Measurements from ENCODE around the gene NRSN2. TPM values are rescaled to one million over a fixed set of nuclear protein-coding genes. Genes with fewer than 3 reads are reported as not detected.
"Not testable (repeated sequence)": the region's sequence is repeated elsewhere in the genome, so short reads cannot be mapped to it uniquely, and the experiment has no call there.

The NRSN2 gene
- polyA plus RNA-seq, 10 donors: 23.9 to 31.9 (median 26.6) TPM

DNA sequence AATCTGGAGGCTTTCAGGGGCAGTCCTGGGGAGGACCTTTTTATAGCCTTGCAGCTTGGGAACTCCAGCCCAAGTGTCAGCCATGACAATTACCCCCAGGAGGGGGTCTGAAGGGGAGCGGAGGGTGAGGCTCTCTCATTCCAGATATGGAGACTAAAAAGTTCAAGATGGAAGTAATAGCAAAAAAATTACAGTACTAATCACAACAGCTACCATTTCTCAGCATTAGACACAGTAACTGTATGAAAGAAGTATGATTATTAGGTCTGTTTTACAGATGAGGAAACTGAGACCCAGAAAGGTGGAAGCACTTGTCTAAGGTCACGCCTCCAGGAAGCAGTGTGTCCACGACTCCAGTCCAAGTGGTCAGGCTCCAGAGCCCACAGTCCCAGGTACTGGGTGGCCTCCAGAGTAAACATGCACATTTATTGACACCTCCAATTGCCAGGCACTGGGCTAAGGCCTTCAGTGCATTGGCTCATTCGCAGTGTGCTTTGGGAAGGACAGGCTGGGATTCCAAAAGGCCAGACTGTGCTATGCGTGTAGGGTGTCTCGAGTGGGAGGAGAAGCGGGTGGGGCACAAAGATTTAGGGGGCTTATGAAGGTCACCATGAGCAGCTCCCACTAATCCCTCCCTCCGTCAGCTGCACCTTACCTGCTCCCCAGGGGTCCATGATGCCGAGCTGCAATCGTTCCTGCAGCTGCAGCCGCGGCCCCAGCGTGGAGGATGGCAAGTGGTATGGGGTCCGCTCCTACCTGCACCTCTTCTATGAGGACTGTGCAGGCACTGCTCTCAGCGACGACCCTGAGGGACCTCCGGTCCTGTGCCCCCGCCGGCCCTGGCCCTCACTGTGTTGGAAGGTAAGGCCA lies 2.3 kb downstream of the NRSN2 start:
- DNase-seq: no peak

DNA sequence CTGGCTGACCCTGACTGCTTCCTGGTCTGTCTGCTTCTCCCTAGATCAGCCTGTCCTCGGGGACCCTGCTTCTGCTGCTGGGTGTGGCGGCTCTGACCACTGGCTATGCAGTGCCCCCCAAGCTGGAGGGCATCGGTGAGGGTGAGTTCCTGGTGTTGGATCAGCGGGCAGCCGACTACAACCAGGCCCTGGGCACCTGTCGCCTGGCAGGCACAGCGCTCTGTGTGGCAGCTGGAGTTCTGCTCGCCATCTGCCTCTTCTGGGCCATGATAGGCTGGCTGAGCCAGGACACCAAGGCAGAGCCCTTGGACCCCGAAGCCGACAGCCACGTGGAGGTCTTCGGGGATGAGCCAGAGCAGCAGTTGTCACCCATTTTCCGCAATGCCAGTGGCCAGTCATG lies 6.3 kb downstream of the NRSN2 start:
- no peak for DNase-seq

DNA sequence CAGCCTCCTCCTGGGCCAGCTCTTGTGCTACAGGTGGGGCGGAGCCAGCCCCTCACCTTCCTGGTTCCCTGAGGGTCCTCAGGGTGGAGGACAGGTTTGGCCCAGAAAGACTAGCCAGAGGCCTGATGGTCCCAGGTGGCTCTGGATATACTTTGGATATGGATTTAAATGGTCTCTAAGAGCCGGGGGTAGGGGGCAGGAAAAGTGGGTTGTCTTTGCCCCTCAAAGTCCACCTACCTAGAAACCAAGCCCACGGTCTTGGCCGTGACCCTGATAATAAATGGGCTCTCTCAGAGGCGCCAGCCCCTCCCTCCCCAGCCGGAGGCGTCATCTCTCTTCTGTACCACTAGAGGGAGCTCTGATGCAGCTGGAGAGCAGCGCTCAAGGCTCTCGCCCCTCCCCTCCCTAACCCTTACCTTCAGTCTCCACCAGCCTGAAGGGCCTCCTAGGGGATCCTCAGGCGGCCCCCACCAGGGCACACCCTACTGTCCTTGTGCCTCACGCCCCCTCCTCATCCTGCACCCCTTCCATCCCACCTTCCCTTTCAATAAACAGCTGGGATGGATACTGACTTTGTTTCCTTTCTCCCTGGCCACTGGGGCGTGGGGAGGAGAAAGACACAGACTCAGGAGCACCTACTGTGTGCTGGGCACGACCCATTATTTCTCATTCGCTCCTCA lies 7.5 kb downstream of the NRSN2 start:
- DNase-seq: peak; percentile 72 to 89 (median 85)

DNA sequence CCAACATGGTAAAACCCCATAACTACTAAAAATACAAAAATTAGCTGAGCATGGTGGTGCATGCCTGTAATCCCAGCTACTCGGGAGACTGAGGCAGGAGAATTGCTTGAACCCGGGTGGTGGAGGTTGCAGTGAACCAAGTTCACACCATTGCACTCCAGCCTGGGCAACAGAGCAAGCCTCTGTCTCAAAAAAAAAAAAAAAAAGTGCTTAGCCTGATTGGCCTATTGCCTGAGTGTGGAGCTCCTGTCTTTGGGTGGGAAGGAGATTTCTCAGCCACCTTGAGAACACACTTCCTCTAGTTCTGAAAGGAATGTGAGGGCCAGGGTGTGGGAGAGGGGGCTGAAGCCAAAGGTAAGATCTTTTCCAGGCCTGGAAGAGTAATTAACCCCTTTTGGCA lies 9.2 kb downstream of the NRSN2 start:
- DNase-seq: not testable (repeated sequence)

DNA sequence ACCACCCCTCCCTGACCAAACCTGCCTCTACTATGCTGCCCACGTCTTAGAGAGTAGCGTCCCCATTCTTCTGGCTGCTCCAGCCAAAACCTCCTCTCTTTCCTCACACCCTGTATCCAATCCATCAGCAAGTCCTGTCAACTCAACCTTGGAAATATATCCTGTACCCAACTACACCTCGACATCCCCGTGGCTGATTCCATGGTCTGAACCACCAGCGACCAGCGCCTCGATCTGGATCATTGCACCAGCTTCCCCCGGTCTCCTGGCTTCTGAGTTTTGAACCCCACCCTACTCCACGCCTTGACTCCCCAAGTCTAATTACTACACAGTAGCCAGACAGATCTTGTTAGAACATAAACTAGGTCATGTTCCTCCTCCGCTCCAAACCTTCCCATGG lies 9.8 kb downstream of the NRSN2 start:
- no peak for DNase-seq

DNA sequence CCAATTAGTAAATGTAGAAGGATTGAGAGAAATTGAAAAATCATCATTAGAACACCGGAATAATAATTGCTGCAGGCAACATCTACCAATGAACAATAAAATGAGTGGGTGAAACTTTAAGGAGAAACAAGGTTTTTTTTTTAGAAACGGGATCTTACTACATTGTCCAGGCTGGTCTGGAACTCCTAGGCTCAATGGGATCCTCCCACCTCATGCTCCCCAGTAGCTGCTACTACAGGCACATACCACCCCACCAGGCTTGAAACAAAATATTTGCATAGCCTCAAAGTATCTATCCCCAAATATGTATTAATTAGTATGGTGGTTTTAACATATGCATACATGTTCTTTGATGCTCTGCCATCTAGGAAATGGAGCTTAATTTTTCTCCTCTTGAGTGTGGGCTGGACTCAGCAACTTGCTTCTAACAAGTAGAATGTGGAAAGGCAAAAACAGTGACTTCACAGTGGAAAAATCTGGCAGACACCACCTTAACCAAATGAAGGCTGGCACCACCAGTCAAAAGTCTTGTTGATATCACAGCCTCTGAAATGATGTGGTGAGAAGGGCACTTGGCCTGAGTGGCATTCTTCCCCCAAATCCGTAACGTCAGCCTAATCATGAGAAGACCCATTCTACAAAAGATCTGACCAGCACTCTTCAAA lies 12.1 kb downstream of the NRSN2 start:
- no peak for DNase-seq

DNA sequence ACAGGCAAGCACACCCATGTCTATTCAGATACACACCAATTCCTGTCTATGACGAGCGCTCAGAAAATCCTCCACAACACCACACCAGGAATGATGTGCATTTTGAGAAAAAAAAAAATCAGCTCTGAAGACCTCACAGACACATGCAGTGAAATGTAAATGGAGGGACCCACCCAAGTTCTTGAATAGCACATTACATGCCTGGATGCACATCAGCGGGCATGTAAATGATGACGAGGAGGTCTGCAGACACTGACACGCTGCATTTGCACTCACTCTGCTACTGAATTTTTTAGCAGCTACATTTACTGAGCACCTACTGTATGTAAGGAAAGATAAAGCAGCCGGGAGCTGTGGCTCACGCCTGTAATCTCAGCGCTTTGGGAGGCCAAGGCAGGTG lies 14.7 kb downstream of the NRSN2 start:
- DNase-seq: no peak

DNA sequence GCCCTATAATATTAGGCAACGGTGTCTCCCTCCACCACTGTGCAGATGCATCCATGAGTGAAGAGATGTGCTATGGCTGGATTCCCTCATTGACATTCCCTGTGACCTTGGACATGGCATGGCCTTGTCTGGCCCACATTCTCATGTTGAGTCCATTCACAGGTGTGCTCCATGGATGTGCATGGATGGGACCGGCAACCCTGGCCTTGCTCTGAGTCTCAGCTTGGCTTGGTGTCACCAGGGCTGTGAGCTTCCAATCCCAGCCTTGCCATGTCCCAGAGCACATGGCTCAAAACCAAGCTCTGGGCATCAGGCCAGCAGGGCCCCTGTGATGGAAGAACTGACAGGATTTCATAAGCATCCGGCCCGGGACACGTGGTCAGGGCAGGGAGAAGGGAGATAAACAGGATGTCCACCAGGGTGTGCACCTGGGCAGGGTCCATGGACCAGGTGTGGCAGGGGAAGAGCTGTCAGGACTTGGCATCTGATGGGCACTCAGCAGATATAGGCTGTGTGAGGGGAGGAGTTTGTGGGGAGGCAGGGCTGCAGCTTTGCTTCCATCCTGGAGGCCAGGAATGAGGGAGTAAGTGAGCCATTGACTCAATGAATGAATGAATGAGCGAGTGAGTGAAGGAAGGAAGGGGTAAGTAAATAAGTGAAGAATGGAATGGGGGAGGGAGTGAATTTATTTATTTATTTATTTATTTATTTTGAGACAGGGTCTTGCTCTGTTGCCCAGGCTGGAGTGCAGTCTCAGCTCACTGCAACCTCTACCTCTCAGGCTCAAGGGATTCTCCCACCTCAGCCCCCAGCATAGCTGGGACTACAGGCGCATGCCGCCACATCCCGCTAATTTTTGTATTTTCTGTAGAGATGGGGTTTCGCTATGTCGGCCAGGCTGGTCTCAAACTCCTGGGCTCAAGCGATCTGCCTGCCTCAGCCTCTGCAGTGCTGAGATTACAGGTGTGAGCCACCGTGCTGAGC lies 15.7 kb downstream of the NRSN2 start:
- DNase-seq: peak in 1 of 3 donors; percentile 67

DNA sequence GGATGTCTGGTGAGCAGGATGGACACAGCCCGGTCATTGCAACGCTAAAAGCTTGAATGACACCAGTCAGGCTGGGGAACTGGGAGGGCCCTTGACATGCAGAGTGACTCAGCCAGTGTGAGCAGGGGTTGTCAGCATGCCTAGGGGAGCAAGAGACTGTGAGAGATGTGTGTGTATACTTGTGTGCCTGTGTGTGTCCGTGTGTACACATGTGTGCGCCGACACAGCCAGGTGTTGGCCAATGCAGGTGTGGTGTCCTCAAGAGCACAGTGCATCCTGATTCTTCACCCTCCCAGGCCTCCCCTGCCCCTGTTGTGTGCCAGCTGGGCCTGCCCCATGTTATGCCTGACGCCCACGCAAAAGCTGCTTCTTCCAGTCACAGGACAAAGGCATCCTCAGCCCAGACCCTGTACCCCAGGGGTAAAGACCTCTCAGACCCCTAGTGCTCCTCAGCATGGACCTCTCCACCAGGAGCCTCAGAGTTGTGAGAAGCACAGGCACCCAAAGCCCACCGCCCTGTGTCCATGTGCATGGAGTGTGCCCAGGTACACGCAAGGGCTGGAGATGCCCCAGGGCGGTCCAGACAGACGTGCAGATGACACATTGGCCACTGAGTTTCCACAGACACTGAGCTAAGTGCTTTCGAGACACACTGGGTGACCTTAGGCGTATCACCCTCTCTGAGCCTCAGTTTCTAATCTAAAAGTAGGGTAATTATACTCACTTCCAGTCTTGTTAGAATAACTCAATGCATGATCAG lies 16.6 kb downstream of the NRSN2 start:
- no peak for DNase-seq

DNA sequence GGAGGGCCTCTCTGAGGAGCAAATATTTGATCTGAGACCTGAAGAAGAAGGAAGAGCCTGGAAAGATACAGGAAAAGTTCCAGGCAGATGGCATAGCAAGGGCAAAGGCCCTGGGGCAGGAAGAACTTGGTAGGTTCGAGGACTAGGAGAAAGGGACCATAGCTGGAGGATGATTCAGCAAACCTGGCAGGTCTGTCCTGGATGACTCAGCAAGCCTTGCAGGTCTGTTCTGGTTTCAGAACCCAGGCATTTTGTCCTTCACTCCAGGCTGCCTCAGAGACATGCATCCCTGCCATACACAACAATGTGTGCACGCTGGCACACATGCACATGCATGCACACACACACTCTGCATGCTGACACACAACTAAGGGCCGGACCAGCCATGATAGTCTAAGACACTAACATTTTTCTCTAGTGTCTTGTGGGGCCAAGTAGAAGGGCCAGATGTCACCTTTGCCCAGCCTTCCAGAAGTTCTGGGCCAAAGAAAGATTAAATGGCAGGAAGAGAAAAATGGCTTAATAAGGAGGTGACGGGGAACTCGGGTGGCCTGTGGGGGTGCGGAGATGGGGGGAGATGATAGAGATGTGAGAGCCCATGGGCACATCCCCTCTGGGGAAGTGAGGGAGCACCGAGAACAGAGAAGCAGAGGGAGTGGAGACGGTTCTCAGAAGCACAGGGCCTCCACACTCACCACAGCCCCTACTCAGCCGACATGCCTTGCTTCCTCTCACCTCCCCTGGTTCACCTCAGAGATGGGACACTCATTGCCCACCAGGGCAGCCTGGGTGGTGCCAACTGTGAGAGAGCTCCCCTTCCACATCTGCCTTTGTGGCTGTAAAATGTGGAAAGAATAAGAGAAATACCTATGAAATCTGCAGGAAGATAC lies 18.2 kb downstream of the NRSN2 start:
- DNase-seq: no peak

DNA sequence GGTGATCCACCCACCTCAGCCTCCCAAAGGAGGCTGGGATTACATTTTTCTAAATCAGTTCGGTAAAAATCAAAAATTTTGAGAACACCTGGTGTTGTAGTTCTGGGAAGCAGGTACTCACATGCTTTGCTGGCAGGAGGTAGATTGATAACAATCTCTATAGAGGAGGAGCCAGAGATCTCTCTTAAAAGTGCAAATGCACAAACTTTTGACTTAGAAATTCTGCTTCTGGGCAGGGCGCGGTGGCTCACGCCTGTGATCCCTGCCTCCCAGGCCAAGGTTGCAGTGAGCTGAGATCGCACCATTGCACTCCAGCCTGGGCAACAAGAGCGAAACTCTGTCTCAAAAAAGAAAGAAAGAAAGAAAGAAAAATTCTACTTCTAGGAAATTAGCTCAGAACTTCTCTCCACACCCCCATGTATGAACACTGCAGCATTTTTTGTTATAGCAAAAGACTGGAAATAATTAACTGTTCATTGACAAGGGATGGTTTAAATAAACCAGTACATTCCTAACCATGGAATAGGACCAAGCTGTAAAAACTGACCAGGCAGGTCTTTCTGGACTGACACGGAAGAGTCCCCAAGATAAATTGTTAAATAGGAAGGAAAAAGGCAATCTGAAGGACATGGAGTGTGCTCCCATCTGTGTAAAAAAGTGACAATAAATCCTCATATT lies 19.3 kb downstream of the NRSN2 start:
- no peak for DNase-seq

DNA sequence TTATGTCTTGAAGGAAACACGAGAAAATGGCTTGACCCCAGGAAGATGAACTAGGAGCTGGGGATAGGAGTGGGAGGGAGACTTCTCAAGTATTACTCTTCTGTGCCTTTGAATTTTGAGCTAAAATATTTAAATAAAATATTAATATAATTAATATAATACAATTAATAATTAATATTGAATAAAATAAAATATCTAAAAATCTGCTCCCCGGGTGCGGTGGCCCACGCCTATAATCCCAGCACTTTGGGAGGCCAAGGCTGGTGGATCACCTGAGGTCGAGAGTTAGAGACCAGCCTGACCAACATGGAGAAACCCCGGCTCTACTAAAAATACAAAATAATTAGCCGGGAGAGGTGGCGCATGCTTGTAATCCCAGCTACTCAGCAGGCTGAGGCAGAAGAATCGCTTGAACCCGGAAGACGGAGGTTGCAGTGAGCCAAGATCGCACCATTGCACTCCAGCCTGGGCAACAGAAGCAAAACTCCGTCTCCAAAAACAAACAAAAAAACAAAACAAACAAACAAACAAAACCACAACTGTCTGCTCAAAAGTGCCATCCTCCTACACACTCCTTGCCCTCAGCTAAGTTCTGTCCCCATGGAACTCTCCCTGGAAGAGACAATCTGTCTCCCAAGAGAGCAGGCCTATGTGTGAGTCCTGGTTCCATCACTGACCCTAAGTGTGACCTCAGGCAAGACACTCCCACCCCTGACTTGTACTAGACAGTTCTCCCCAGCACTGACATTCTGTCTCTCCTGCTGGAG lies 20.0 kb downstream of the NRSN2 start:
- no peak for DNase-seq

DNA sequence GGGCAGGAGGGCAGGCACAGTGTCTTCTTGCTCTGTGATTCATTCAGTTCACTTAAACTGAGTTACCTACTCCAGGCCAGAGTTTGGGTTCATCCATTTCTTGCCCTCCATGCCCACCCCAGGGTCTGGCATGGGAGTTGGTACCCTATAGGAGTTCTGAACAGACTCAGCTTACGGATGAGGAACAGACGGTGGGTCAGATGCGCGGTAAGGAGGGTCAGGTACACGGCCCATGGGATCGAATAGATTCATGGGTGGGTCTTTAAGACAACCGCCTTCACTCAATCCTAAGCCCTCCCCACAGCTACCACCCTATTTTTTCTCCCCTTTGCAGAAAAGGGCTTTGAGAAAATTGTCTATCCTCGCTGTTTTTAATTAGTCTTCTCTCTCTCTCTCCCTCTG lies 20.6 kb downstream of the NRSN2 start:
- no peak for DNase-seq

DNA sequence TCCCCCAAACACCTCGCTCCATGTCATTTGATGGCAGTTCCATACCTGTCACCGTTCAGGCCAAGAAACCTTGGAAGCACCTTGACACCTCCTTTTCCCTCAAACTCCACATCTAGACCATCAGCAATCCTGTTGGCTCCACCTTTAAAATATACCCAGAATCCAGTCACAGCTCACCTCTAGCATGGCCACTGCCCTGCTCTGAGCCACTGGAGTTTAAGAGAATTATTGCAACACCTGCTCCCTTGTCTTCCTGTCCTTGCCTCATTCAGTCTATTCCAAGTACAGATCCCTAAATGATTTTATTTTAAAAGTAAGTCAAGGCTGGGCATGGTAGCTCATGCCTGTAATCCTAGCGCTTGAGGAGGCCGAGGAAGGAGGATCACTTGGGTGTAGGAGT lies 22.0 kb downstream of the NRSN2 start:
- DNase-seq: no peak

DNA sequence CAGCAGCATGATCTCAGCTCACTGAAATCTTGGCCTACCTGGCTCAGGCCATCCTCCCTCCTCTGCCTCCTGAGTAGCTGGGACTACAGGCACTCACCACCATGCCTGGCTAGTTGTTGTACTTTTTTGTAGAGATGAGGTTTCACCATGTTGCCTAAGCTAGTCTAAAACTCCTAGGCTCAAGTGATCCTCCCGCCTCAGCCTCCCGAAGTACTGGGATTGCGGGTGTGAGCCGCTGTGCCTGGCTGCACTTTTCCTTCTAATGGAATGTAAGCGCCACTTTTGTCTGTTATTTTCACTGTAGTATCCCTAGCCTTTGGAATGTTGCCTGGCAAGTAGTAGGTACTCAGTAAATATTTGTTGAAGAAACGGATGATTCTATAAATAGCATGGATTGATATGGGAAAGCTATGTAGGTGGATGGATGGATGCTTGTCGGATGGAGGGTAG lies 23.3 kb downstream of the NRSN2 start:
- no peak for DNase-seq

DNA sequence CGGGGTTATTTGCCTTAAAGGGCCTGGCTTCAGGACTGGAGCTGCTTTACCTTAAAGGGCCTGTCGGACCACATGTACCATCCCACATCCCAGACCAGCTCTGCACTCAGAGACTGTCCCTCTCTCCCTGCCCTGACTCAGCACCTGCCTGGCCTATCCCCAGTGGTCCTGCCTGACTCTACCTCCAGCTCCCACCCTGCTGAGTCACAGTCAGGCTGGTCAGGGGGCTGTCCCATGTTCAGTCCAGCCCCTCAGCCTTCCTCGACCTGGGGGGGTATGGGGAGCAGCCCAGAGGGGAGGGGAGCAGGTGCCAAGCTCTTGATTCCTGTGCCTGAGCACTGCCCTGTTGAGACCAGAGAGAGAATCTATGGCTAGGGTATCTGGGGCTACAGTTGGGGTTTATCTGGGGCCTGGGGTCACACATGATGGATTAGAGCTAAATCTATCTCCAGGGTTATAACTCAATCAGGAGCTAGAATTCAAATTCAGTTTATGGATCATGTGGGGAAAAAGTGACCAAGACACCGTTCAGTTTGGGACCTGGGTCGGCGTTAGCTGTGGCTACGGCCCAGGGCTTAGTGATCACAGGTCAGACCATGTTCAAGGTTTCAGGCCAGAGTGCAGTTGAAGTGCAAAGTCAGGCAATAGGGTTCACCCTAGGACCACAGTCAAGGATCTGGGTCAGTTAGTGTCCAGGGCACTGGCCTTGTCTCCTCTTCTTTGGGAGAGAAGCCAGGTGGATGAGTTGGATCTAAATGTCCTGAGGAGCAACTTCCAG lies 24.3 kb downstream of the NRSN2 start:
- DNase-seq: no peak

Data from muscle of back (tissue), 11 donors.